H1 (cell line): ENCODE measurements around the gene AP2A2. TPM values are rescaled to one million over a fixed set of nuclear protein-coding genes. Genes with fewer than 3 reads are reported as not detected.

ENCODE experiments used
- CTCF ChIA-PET: fragments of 300-600 bp; sonication (Branson Sonifier 250); formaldehyde crosslinking; loops from one replicate; lab custom pipeline; 2021; ENCODE audit not compliant: partially characterized antibody; lab: Charles Lee
- POLR2A ChIA-PET: fragments of 300-600 bp; sonication (Branson Sonifier 250); formaldehyde crosslinking; loops from one replicate; lab custom pipeline; 2021; ENCODE audit warnings: inconsistent platforms; ENCODE audit not compliant: partially characterized antibody; lab: Charles Lee
- DNase-seq, 2 experiments: peaks; one replicate each; pipeline versions ENCODE4 v3.0.0 to v3.0.0-alpha.2; 2010 to 2022; ENCODE audit warnings: low spot score in 2 of 2, low read depth in 1 of 2, mixed read lengths in 1 of 2
- FAIRE-seq: peaks from 2 replicates; lab custom pipeline; 2011; peaks lifted over from hg19 to GRCh38; lab: Jason Lieb, UNC
- H2AFZ ChIP-seq: 2 replicates; pipeline ENCODE4 v1.8.1; 2012; ENCODE audit warnings: low read length, inconsistent platforms
- H2AK5ac ChIP-seq: 2 replicates; pipeline ENCODE4 v1.6.1; 2013; ENCODE audit warnings: low read depth, low read length
- H2BK120ac ChIP-seq: replicated peaks from 2 replicates; pipeline ENCODE3; 2013; ENCODE audit warnings: low read depth, low read length, inconsistent platforms
- H2BK12ac ChIP-seq: 2 replicates; pipeline ENCODE4 v1.6.1; 2013; ENCODE audit warnings: low read depth, low read length
- H2BK15ac ChIP-seq: 2 replicates; pipeline ENCODE4 v1.6.1; 2013; ENCODE audit warnings: low read length
- H2BK20ac ChIP-seq: 2 replicates; pipeline ENCODE4 v1.6.1; 2013; ENCODE audit warnings: low read length
- H2BK5ac ChIP-seq: 2 replicates; pipeline ENCODE4 v1.6.1; 2013; ENCODE audit warnings: low read depth, low read length
- H3K14ac ChIP-seq: 2 replicates; pipeline ENCODE4 v1.6.1; 2013; ENCODE audit warnings: inconsistent platforms; ENCODE audit not compliant: insufficient read length
- H3K18ac ChIP-seq: 2 replicates; pipeline ENCODE4 v1.6.1; 2013; ENCODE audit warnings: low read length; ENCODE audit errors: extremely low read depth
- H3K23ac ChIP-seq: 2 replicates; pipeline ENCODE4 v1.6.1; 2013; ENCODE audit warnings: inconsistent platforms; ENCODE audit not compliant: insufficient read length
- H3K23me2 ChIP-seq: 2 replicates; pipeline ENCODE4 v1.6.1; 2013; ENCODE audit warnings: low read depth, low read length
- H3K27ac ChIP-seq: 2 replicates; pipeline ENCODE4 v1.6.1; 2011; ENCODE audit warnings: low read depth, low read length, inconsistent platforms
- H3K27me3 ChIP-seq, 4 experiments: replicated peaks in 1 of 4; 1 replicate in 1 of 4; 2 replicates in 3 of 4; pipeline versions ENCODE4 v1.6.1 to v1.8.1; 2011 to 2013; ENCODE audit warnings: low read length in 3 of 4, mild to moderate bottlenecking in 3 of 4, inconsistent platforms in 2 of 4, mixed read lengths in 2 of 4, moderate library complexity in 1 of 4; ENCODE audit not compliant: control insufficient read depth in 3 of 4, insufficient read depth in 3 of 4; ENCODE audit errors: extremely low read depth in 1 of 4
- H3K36me3 ChIP-seq, 4 experiments: 2 replicates each; pipeline versions ENCODE4 v1.6.1 to v1.8.1; 2011 to 2013; ENCODE audit warnings: mild to moderate bottlenecking in 4 of 4, low read length in 3 of 4, moderate library complexity in 2 of 4, control low read depth in 1 of 4, inconsistent platforms in 1 of 4; ENCODE audit not compliant: insufficient read depth in 4 of 4, control insufficient read depth in 2 of 4
- H3K4ac ChIP-seq: replicated peaks from 2 replicates; pipeline ENCODE3; 2013; ENCODE audit warnings: low read length, low read depth, mixed read lengths, inconsistent platforms; ENCODE audit not compliant: insufficient read length
- H3K4me1 ChIP-seq, 4 experiments: replicated peaks in 1 of 4; 1 replicate in 1 of 4; 2 replicates in 3 of 4; pipeline versions ENCODE4 v1.6.1 to v1.8.1; 2011 to 2013; ENCODE audit warnings: low read length in 3 of 4, inconsistent platforms in 2 of 4, mixed read lengths in 1 of 4; ENCODE audit not compliant: insufficient read depth in 4 of 4, control insufficient read depth in 3 of 4
- H3K4me2 ChIP-seq, 2 experiments: 2 replicates each; pipeline versions ENCODE4 v1.6.1 to v1.8.1; 2011 to 2013; ENCODE audit warnings: low read depth in 2 of 2, low read length in 2 of 2, control low read depth in 1 of 2, inconsistent platforms in 1 of 2, mild to moderate bottlenecking in 1 of 2; ENCODE audit not compliant: insufficient read depth in 1 of 2
- H3K4me3 ChIP-seq, 4 experiments: fragments of 200-600, 300-600 bp in 1 of 4; sonication (generic), shearing (Covaris generic), sonication (Bioruptor Twin) in 1 of 4; 2 replicates each; pipeline versions ENCODE4 v1.5.1 to v1.8.1; 2011 to 2016; ENCODE audit warnings: low read length in 4 of 4, low read depth in 3 of 4, control low read depth in 2 of 4, inconsistent platforms in 2 of 4, mild to moderate bottlenecking in 2 of 4, mixed read lengths in 1 of 4, moderate library complexity in 1 of 4; ENCODE audit not compliant: insufficient read depth in 2 of 4; ENCODE audit errors: extremely low read depth in 1 of 4
- H3K56ac ChIP-seq: replicated peaks from 2 replicates; pipeline ENCODE3; 2013; ENCODE audit warnings: low read depth, mild to moderate bottlenecking, mixed read lengths, low read length, inconsistent platforms; ENCODE audit not compliant: insufficient read length
- H3K79me1 ChIP-seq: 2 replicates; pipeline ENCODE4 v1.6.1; 2013; ENCODE audit warnings: low read depth, low read length, control low read depth
- H3K79me2 ChIP-seq, 2 experiments: 2 replicates each; pipeline versions ENCODE4 v1.6.1 to v1.8.1; 2012 to 2013; ENCODE audit warnings: low read length in 2 of 2, mild to moderate bottlenecking in 2 of 2, inconsistent platforms in 1 of 2; ENCODE audit not compliant: insufficient read depth in 2 of 2, control insufficient read depth in 1 of 2
- H3K9ac ChIP-seq, 4 experiments: replicated peaks in 1 of 4; 1 replicate in 1 of 4; 2 replicates in 3 of 4; pipeline versions ENCODE4 v1.6.1 to v1.8.1; 2011 to 2013; ENCODE audit warnings: low read depth in 3 of 4, low read length in 3 of 4, control low read depth in 2 of 4, mild to moderate bottlenecking in 2 of 4, moderate library complexity in 2 of 4, inconsistent platforms in 1 of 4; ENCODE audit errors: extremely low read depth in 1 of 4
- H3K9me3 ChIP-seq, 2 experiments: 2 replicates each; pipeline versions ENCODE4 v1.6.1 to v1.8.1; 2012 to 2013; ENCODE audit warnings: mild to moderate bottlenecking in 2 of 2, moderate library complexity in 2 of 2, control low read depth in 1 of 2, inconsistent platforms in 1 of 2, low read depth in 1 of 2, low read length in 1 of 2, mixed read lengths in 1 of 2; ENCODE audit not compliant: insufficient read depth in 2 of 2
- H4K20me1 ChIP-seq, 2 experiments: replicated peaks in 1 of 2; 2 replicates each; pipeline versions ENCODE3 to v1.8.1; 2011 to 2013; ENCODE audit warnings: inconsistent platforms in 2 of 2, low read length in 2 of 2, mild to moderate bottlenecking in 1 of 2; ENCODE audit not compliant: insufficient read depth in 2 of 2, control insufficient read depth in 1 of 2
- H4K5ac ChIP-seq: 2 replicates; pipeline ENCODE4 v1.6.1; 2013; ENCODE audit warnings: low read length, low read depth, mixed read lengths, inconsistent platforms; ENCODE audit not compliant: insufficient read length
- H4K8ac ChIP-seq: 2 replicates; pipeline ENCODE4 v1.8.0; 2013; ENCODE audit warnings: mild to moderate bottlenecking, moderate library complexity, low read length, inconsistent platforms; ENCODE audit not compliant: insufficient read depth; ENCODE audit errors: extremely low read depth
- H4K91ac ChIP-seq: replicated peaks from 2 replicates; pipeline ENCODE3; 2013; ENCODE audit warnings: low read length, mixed read lengths, inconsistent platforms; ENCODE audit not compliant: insufficient read length
- KDM1A ChIP-seq: fragments of 200-600, 300-600 bp; sonication (generic); IDR thresholded peaks from 2 replicates; pipeline ENCODE4 v1.7.1; 2016; ENCODE audit warnings: mild to moderate bottlenecking, low read length, borderline replicate concordance
- TEAD4 ChIP-seq: IDR thresholded peaks from 2 replicates; pipeline ENCODE4 v1.6.1; 2012; ENCODE audit warnings: low read depth, low read length, inconsistent platforms, mixed read lengths
- WGBS, 2 experiments: shearing (Covaris generic) in 1 of 2; methylation state at CpG; one replicate each; pipeline versions ENCODE4 v1.1.6 to v1.1.7; 2013 to 2015; ENCODE audit warnings: low lambda C conversion rate in 2 of 2, mixed read lengths in 2 of 2, inconsistent platforms in 1 of 2, low coverage in 1 of 2, missing lambda C conversion rate in 1 of 2; ENCODE audit not compliant: insufficient replicate concordance in 2 of 2, insufficient coverage in 1 of 2, insufficient read length in 1 of 2; ENCODE audit errors: extremely low coverage in 1 of 2, missing lambda C conversion rate in 1 of 2; 5-methylcytosine and 5-hydroxymethylcytosine counted together
- polyA plus RNA-seq, 7 experiments: library from polyadenylated mRNA; depleted of rRNA in 3 of 7; stranded (reverse) in 5 of 7; unstranded in 2 of 7; fragments of >200 nt in 5 of 7; fragments of 200-250 nt in 2 of 7; gene quantifications; 1 replicate in 5 of 7; 2 replicates in 1 of 7; 4 replicates in 1 of 7; pipeline versions ENCODE4 v1.2.1 to v1.2.3, GENCODE V29; 2011 to 2013; ENCODE audit warnings: missing spikeins in 2 of 7, mixed read lengths in 2 of 7
- total RNA-seq: library from RNA; stranded (reverse); fragmentation: NEBNext Ultra II Directional; extraction: Animal tissue kit (Norgen Biotek cat#: 25700); gene quantifications from 2 replicates; pipeline ENCODE4 v1.2.1, GENCODE V29; 2021

The AP2A2 gene
- total and polyA plus RNA-seq, 2 of the 8 experiments (the other 6 are each of a cell fraction or from before 2014, with no cell fraction given) = 50.0 to 65.0 TPM

DNA sequence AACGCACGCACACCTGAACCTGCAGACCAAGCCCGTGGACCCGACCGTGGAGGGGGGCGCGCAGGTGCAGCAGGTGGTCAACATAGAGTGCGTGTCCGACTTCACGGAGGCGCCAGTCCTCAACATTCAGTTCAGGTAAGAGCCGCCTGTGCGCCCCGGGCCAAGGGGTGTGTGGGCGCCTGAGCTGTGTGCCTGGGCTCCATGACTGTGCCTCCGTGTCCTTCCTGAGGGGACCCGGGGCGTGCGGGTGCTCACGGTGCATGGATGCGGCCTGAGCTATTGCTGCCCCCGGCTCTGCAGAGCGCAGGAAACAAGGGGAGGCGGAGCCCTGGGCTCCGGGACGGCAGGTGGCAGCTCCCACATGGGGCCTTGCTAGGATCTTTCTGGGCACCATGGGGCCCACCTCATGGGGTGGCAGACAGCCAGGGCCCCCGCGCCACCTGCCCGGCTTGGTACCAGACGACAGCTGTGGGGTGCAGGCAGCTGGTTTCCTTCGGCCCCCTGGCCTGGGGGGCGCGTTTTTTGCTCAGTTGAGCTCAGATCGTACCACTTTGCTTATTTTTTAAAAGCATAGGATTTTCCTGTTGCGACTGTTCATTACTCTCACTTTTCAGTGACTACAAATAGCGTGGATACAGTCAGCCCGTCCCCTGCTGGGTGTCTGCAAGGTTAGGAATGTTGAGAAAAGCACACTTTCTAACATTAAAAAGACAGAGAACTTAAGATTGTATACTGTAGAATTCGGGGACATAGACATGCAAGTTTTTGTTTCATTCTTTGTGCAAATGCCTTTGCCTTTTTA, 82.5 kb downstream of the AP2A2 start:
- H3K79me1 ChIP-seq = peaks cover 2% of the 10 kb centered on the region; the same call in 1 of the 2 replicates
- TF ChIP-seq KDM1A (no peak), TEAD4 (no peak)

More for the DNA sequence above, 82.5 kb downstream of the AP2A2 start:
- no peak overlapping the region for H2AK5ac ChIP-seq
- POLR2A ChIA-PET = interaction anchor here (1.2 kb wide), 1 partner anchor 26 kb away, joined by 3 read pairs; no protein-coding TSS in a partner anchor
- FAIRE-seq (no peak), DNase-seq (no peak)
- WGBS, 2 experiments = 89% methylated on average over 38 of the region's 38 CpGs; no CpG with 5 or more reads in 1 of the 2 experiments
- no peak overlapping the region for H3K4me3 ChIP-seq
- no peaks in the 10 kb centered on the region for H3K4me1 ChIP-seq
- no peak overlapping the region for H4K91ac ChIP-seq
- H2BK12ac ChIP-seq = no peak overlapping the region
- H4K8ac ChIP-seq = no peak overlapping the region
- no peak overlapping the region for H3K27ac ChIP-seq
- H3K27me3 ChIP-seq = no peaks in the 10 kb centered on the region
- CTCF ChIA-PET = interaction anchor here (1.2 to 2.3 kb wide), 4 partner anchors 10 to 110 kb away, joined by 4 to 11 read pairs (median 6); no protein-coding TSS in a partner anchor
- H3K23ac ChIP-seq = no peak overlapping the region
- H3K36me3 ChIP-seq = peaks cover 18 to 38% (median 29%) of the 10 kb centered on the region in 4 experiments
- no peaks in the 10 kb centered on the region for H3K9me3 ChIP-seq
- no peak overlapping the region for H4K5ac ChIP-seq
- H4K20me1 ChIP-seq = peaks cover 3 to 8% of the 10 kb centered on the region in 2 experiments
- H2AFZ ChIP-seq = no peak overlapping the region
- H2BK20ac ChIP-seq = no peak overlapping the region
- no peak overlapping the region for H3K4me2 ChIP-seq
- H2BK5ac ChIP-seq = no peak overlapping the region
- no peak overlapping the region for H3K14ac ChIP-seq
- no peak overlapping the region; the same call in 1 of the 2 replicates for H3K18ac ChIP-seq
- no peaks in the 10 kb centered on the region for H3K23me2 ChIP-seq
- no peaks in the 10 kb centered on the region; a peak in 1 of 4 replicates for H3K79me2 ChIP-seq
- no peak overlapping the region for H3K56ac ChIP-seq
- H2BK15ac ChIP-seq = no peak overlapping the region
- no peak overlapping the region for H3K9ac ChIP-seq
- H2BK120ac ChIP-seq = no peak overlapping the region
- no peak overlapping the region for H3K4ac ChIP-seq
